22Rv1 (cell line): Measurements from ENCODE around the gene METTL26.
A peak's percentile ranks its signal among the peaks of the same experiment; 100 is the strongest.

Source experiments
- H3K27ac ChIP-seq: fragments of 450-650 bp; 2 replicates; pipeline ENCODE4 v1.5.1; 2017
- CTCF ChIP-seq: fragments of 450-650 bp; IDR thresholded peaks from 2 replicates; pipeline ENCODE4 v1.5.1; 2017; ENCODE audit warnings: mild to moderate bottlenecking
- ZFX ChIP-seq: fragments of 450-650 bp; IDR thresholded peaks from 2 replicates; pipeline ENCODE4 v1.6.1; 2017; ENCODE audit warnings: antibody characterized with exemption, borderline replicate concordance

METTL26 gene

GRCh38 chr16:629185-629832, 6.8 kb downstream of the METTL26 start:
- no peak for TF ChIP-seq ZFX
- TF ChIP-seq CTCF = no peak
- H3K27ac ChIP-seq = peak overlapping the region; percentile 20; the same call in 1 of the 2 replicates

- TF ChIP-seq ZFX = no peak
- no peak for TF ChIP-seq CTCF
- H3K27ac ChIP-seq = peak overlapping the region; percentile 20; the same call in 1 of the 2 replicates
These were observed 7.6 kb downstream of the METTL26 start for GRCh38 chr16:628321-629061.

GRCh38 chr16:627454-628239, 8.5 kb downstream of the METTL26 start:
- TF ChIP-seq CTCF (no peak), ZFX (no peak)
- no peak overlapping the region for H3K27ac ChIP-seq

GRCh38 chr16:626787-627453, 9.2 kb downstream of the METTL26 start:
- H3K27ac ChIP-seq = no peak overlapping the region
- TF ChIP-seq ZFX (no peak), CTCF (no peak)

GRCh38 chr16:625977-626765, 9.9 kb downstream of the METTL26 start:
- TF ChIP-seq CTCF (no peak), ZFX (no peak)

GRCh38 chr16:625117-625976, 10.8 kb downstream of the METTL26 start:
- no peak overlapping the region for H3K27ac ChIP-seq
- TF ChIP-seq ZFX (no peak), CTCF (no peak)

More at GRCh38 chr16:625977-626765, 9.9 kb downstream of the METTL26 start:
- H3K27ac ChIP-seq = no peak overlapping the region
